ENCODE results near the gene ELMOD3.

The ELMOD3 gene

GRCh38 chr2:85400023-85400422, 45.5 kb downstream of the ELMOD3 start:
- no peak for TF ChIP-seq CTCF (IDR thresholded peaks at IDR 0.05; ENCODE audit: low read depth, low read length, missing control alignments)
- no peak for DNase-seq
- no peaks in the 10 kb centered on the region for H3K27me3 ChIP-seq (replicated peaks)
- H3K27ac ChIP-seq: no peak overlapping the region
- in situ Hi-C loops (cut with HindIII; ENCODE audit: low pct_ligation_motif_present, low sequenced_read_pairs): no loop called here
- no peak overlapping the region for H3K4me3 ChIP-seq (ENCODE audit: low read depth, low read length)
- H3K36me3 ChIP-seq (replicated peaks): peaks cover 2% of the 10 kb centered on the region

- DNase-seq: no peak
- no peaks in the 10 kb centered on the region for H3K27me3 ChIP-seq (replicated peaks)
- in situ Hi-C loops (cut with HindIII; ENCODE audit: low pct_ligation_motif_present, low sequenced_read_pairs): no loop called here
- H3K27ac ChIP-seq: no peak overlapping the region
- peaks cover 2% of the 10 kb centered on the region for H3K36me3 ChIP-seq (replicated peaks)
- no peak for TF ChIP-seq CTCF (IDR thresholded peaks at IDR 0.05; ENCODE audit: low read depth, low read length, missing control alignments)
- H3K4me3 ChIP-seq (ENCODE audit: low read depth, low read length): no peak overlapping the region
Observed at GRCh38 chr2:85400541-85401463, 46.2 kb downstream of the ELMOD3 start.

- no peak for DNase-seq
- H3K4me3 ChIP-seq (ENCODE audit: low read depth, low read length): no peak overlapping the region
- H3K36me3 ChIP-seq (replicated peaks): peaks cover 2% of the 10 kb centered on the region
- in situ Hi-C loops (cut with HindIII; ENCODE audit: low pct_ligation_motif_present, low sequenced_read_pairs): no loop called here
- H3K27ac ChIP-seq: no peak overlapping the region
- no peaks in the 10 kb centered on the region for H3K27me3 ChIP-seq (replicated peaks)
- no peak for TF ChIP-seq CTCF (IDR thresholded peaks at IDR 0.05; ENCODE audit: low read depth, low read length, missing control alignments)
Observed at GRCh38 chr2:85401464-85401805, 46.9 kb downstream of the ELMOD3 start.

- no peak for TF ChIP-seq CTCF (IDR thresholded peaks at IDR 0.05; ENCODE audit: low read depth, low read length, missing control alignments)
- DNase-seq: no peak
- Histone ChIP-seq H3K27me3 (replicated peaks) (no peaks in the 10 kb centered on the region), H3K4me3 (ENCODE audit: low read depth, low read length) (no peak overlapping the region), H3K36me3 (replicated peaks) (peaks cover 2% of the 10 kb centered on the region), H3K27ac (no peak overlapping the region)
- in situ Hi-C loops (cut with HindIII; ENCODE audit: low pct_ligation_motif_present, low sequenced_read_pairs): no loop called here
Observed at GRCh38 chr2:85401844-85402243, 47.3 kb downstream of the ELMOD3 start.

GRCh38 chr2:85405201-85406059, 50.9 kb downstream of the ELMOD3 start:
- Histone ChIP-seq H3K4me3 (ENCODE audit: low read depth, low read length) (no peak overlapping the region), H3K27ac (peak overlapping the region; percentile 46), H3K27me3 (replicated peaks) (no peaks in the 10 kb centered on the region), H3K36me3 (replicated peaks) (no peaks in the 10 kb centered on the region)
- DNase-seq: peak; percentile 40
- in situ Hi-C loops (cut with HindIII; ENCODE audit: low pct_ligation_motif_present, low sequenced_read_pairs): no loop called here
- peak; percentile 11 for TF ChIP-seq CTCF (IDR thresholded peaks at IDR 0.05; ENCODE audit: low read depth, low read length, missing control alignments)
